ENCODE measurements around the gene RPP21.

DNA sequence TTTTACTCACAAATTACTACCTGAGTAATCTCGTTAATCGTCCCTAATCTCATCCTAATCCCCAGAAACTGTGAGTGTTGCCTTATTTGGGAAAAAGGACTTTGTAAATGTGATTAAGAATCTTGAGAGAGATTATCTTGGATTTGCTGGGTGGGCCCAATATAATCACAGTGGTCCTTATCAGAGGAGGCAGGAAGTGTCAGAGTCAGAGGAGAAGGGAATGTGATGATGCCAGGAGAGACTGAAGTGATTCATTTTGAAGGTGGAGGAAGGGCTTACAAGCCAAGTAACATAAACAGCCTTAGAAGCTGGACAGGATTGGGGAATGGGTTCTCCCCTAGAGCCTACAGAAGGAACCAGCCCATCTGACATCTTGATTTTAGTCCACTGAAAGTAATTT, 16.7 kb downstream of the RPP21 start:
- TF ChIP-seq CTCF (conservative IDR thresholded peaks at IDR 0.05) = no peak
- TF ChIP-seq EZH2 (IDR thresholded peaks at IDR 0.05; ENCODE audit: low read depth) = no peak

All from PC-9 (cell line).